ENCODE results near the gene PRKG1.

DNA sequence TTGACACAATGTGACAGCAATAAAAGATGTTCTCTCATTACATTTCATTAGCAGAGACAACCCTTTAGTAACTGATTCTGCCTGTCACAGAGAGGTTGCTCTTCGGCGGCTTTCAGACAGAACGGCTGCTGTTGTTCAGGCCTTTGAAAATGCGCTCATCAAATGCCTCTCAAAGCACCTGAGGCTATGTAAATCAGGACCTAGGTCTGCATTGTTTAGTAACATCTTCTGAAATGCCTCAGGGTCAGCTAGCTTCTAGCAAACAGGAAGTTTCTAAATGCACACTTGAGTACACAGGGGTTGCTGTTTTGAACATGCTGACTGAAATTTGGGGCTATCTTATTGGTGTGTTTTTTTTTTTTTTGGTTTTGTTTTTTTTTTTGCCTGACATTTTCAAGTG, 1096.5 kb downstream of the PRKG1 start:
- TF ChIP-seq CTCF (IDR thresholded peaks at IDR 0.05; ENCODE audit: insufficient read depth, low read length, poor library complexity, severe bottlenecking) (no peak), EZH2phosphoT487 (conservative IDR thresholded peaks at IDR 0.05; ENCODE audit: low read length) (no peak)
